Measurements from ENCODE around the gene FOXL2.

DNA sequence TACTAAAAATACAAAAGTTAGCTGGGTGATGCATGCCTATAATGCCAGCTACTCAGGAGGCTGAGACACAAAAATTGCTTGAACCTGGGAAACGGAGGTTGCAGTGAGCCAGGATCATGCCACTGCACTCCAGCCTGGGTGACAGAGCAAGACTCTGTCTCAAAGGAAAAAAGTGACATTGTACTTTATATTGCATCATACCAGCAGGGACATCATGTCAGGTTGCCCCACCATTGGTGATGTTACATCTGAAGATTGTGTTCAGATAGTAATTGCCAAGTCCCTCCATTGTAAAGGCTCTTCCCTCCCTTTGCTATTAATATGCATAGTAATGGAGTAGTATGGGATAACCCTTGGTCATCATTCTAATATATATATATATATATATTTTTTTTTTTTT is 44.8 kb downstream of the FOXL2 start:
- TF ChIP-seq, protein P1, sequence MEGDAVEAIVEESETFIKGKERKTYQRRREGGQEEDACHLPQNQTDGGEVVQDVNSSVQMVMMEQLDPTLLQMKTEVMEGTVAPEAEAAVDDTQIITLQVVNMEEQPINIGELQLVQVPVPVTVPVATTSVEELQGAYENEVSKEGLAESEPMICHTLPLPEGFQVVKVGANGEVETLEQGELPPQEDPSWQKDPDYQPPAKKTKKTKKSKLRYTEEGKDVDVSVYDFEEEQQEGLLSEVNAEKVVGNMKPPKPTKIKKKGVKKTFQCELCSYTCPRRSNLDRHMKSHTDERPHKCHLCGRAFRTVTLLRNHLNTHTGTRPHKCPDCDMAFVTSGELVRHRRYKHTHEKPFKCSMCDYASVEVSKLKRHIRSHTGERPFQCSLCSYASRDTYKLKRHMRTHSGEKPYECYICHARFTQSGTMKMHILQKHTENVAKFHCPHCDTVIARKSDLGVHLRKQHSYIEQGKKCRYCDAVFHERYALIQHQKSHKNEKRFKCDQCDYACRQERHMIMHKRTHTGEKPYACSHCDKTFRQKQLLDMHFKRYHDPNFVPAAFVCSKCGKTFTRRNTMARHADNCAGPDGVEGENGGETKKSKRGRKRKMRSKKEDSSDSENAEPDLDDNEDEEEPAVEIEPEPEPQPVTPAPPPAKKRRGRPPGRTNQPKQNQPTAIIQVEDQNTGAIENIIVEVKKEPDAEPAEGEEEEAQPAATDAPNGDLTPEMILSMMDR (IDR thresholded peaks at IDR 0.05; ENCODE audit: low read length): no peak
- no peak for TF ChIP-seq EZH2 (IDR thresholded peaks at IDR 0.05; ENCODE audit: borderline replicate concordance, low read length)
